Heart left ventricle (tissue), 16 donors: Measurements from ENCODE around the gene TSSK3. TPM values are rescaled to one million over a fixed set of nuclear protein-coding genes. Genes with fewer than 3 reads are reported as not detected.
"Not testable (repeated sequence)": the region's sequence is repeated elsewhere in the genome, so short reads cannot be mapped to it uniquely, and the experiment has no call there.

Experiments used
- ATAC-seq, 4 donors: fragments of 200-7000 bp; cut with Tn5 transposase; one replicate each; pipeline ENCODE4 v1.9.1; 2020 to 2022; ENCODE audit warnings: moderate library complexity in 4 of 4, mild to moderate bottlenecking in 3 of 4, moderate number of reproducible peaks in 1 of 4
- DNase-seq, 5 donors: peaks; one replicate each; pipeline ENCODE4 v3.0.0-alpha.2; 2020
- H3K27ac ChIP-seq, 12 donors: fragments of 200-600 bp; sonication (generic) in 4 of 12; one replicate each; pipeline versions ENCODE4 v1.5.0 to v1.8.0; 2016 to 2022; ENCODE audit warnings: mild to moderate bottlenecking in 2 of 12
- H3K27me3 ChIP-seq, 9 donors: fragments of 200-600 bp; sonication (generic) in 2 of 9; one replicate each; pipeline versions ENCODE4 v1.5.1 to v1.8.0; 2016 to 2022; ENCODE audit warnings: mild to moderate bottlenecking in 3 of 9
- H3K36me3 ChIP-seq, 9 donors: fragments of 200-600 bp; sonication (generic) in 2 of 9; one replicate each; pipeline versions ENCODE4 v1.5.0 to v1.8.0; 2018 to 2022; ENCODE audit warnings: mild to moderate bottlenecking in 2 of 9
- H3K4me1 ChIP-seq, 12 donors: fragments of 200-600 bp; sonication (generic) in 4 of 12; one replicate each; pipeline versions ENCODE4 v1.5.0 to v1.8.0; 2016 to 2022; ENCODE audit warnings: mild to moderate bottlenecking in 3 of 12
- H3K4me3 ChIP-seq, 12 donors: fragments of 200-600 bp; sonication (generic) in 4 of 12; one replicate each; pipeline versions ENCODE4 v1.5.0 to v1.8.0; 2017 to 2022; ENCODE audit warnings: mild to moderate bottlenecking in 9 of 12, moderate library complexity in 4 of 12
- H3K9me3 ChIP-seq, 12 donors: fragments of 200-600 bp; sonication (generic) in 4 of 12; one replicate each; pipeline versions ENCODE4 v1.5.0 to v1.8.0; 2016 to 2022; ENCODE audit warnings: mild to moderate bottlenecking in 1 of 12
- POLR2A ChIP-seq, 2 donors: fragments of 450-650 bp; IDR thresholded peaks; one replicate each; pipeline ENCODE4 v1.6.1; 2017; ENCODE audit warnings: antibody characterized with exemption in 2 of 2, mild to moderate bottlenecking in 2 of 2, moderate library complexity in 2 of 2
- WGBS, 4 donors: extraction: QIAGEN DNeasy Blood & Tissue Kit in 2 of 4; methylation state at CpG; one replicate each; pipeline versions ENCODE4 v1.1.5 to v1.1.7; 2013 to 2018; 5-methylcytosine and 5-hydroxymethylcytosine counted together
- intact Hi-C, 10 donors: fragments of 100-400 bp; cut with DNase I; formaldehyde crosslinking; loops; one replicate each; pipeline versions ENCODE4 v1.11.1 to v1.14.2; 2022
- polyA plus RNA-seq, 2 donors: library from polyadenylated mRNA; stranded (reverse); fragments of 200-250 nt; gene quantifications; one replicate each; pipeline ENCODE4 v1.2.3, GENCODE V29; 2013
- total RNA-seq, 9 donors: library from RNA; depleted of rRNA in 2 of 9; stranded (reverse); fragments of >200 nt in 2 of 9; fragmentation: NEBNext Ultra II Directional in 3 of 9; extraction: Animal tissue kit (Norgen Biotek cat#: 25700) in 3 of 9; gene quantifications; one replicate each; pipeline versions ENCODE4 v1.1.0 to v1.2.4, GENCODE V29; 2016 to 2023
- TF ChIP-seq, protein P1 (sequence below), 12 donors: fragments of 200-600 bp; sonication (generic) in 4 of 12; IDR thresholded peaks; one replicate each; pipeline versions ENCODE4 v1.5.0 to v1.8.0; 2018 to 2022; ENCODE audit warnings: antibody characterized with exemption in 12 of 12, mild to moderate bottlenecking in 5 of 12
- donor health status: ischemic (EF 13 %, LVEDD 7.1; RV severe dilation, severe dysfunction).
- donor health status: healthy with polysubstance abuse.
- donor health status: DM: no; HTN: yes; CAD: no.
- donor health status: DM: no; HTN: no; CAD: no.
- donor health status: ischemic (EF 25% LVEDD 6.9; RV normal size, moderate dysfunction).
- donor health status: ischemic (EF 25% LVEDD 5.7; RV mildly dilated, moderate dysfunction).
- donor health status: healthy.
- donor health status: DM: yes; HTN: yes; CAD: no.
- donor health status: ischemic (EF 35%, LVEDD 5.7; RV mildly dilated, moderate dysfunction).
- donor health status: nonischemic (EF 11% LVEDD 7.7; RV severe dilation, severe dysfunction).
- donor health status: DM: yes; HTN: yes; CAD: no.
- donor health status: PGD.
- donor health status: ischemic (EF 29% LVEDD 5.4; RV normal size, mild dysfunction).
- donor health status: nonischemic (EF 23%, LVEDD 6.1; RV moderate dilation, normal function).

The TSSK3 gene
- total and polyA plus RNA-seq, 11 donors = 0.37 to 3.1 (median 1.7) TPM; not detected in 2

DNA sequence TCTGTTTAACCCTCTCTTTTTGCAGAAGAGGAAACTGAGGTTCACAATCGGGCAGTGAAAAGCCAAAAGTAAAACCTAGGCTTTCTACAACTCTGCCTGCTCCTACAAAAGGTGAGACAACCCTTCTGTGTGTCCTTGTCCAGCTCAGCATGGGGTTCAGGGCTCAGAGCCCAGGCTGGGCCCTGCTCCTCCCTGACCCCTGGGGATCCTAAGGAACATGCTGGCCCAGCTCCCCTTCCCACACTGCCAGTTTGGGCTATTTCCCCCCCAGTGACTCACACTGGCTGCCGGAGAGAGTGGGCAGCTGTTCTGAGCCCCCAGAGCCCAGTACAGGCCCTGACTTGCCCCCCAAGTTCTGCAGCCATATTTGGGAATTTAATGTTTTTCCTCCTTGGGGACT lies 8.9 kb upstream of the TSSK3 start:
- 65 to 71% (median 68%) methylated on average over 2 of the region's 2 CpGs for WGBS, 4 donors
- Histone ChIP-seq H3K36me3 (no peaks in the 10 kb centered on the region), H3K27me3 (no peaks in the 10 kb centered on the region), H3K4me1 (peaks cover 0 to 58% (median 35%) of the 10 kb centered on the region in 12 donors), H3K4me3 (peak overlapping the region in 1 of 12 donors; percentile 7), H3K27ac (peak overlapping the region in 11 of 12 donors; percentile 60 to 99 (median 93)), H3K9me3 (peaks cover 0 to 4% (median 0%) of the 10 kb centered on the region in 12 donors)
- ATAC-seq (no peak), DNase-seq (no peak)
- intact Hi-C loops = loop anchor here in 1 of 10 donors (5.0 kb wide), 1 partner anchor 39 kb away; the partner anchor contains the start of gene BSDC1
- no peak for TF ChIP-seq POLR2A (IDR thresholded peaks at IDR 0.05)
- TF ChIP-seq, protein P1, sequence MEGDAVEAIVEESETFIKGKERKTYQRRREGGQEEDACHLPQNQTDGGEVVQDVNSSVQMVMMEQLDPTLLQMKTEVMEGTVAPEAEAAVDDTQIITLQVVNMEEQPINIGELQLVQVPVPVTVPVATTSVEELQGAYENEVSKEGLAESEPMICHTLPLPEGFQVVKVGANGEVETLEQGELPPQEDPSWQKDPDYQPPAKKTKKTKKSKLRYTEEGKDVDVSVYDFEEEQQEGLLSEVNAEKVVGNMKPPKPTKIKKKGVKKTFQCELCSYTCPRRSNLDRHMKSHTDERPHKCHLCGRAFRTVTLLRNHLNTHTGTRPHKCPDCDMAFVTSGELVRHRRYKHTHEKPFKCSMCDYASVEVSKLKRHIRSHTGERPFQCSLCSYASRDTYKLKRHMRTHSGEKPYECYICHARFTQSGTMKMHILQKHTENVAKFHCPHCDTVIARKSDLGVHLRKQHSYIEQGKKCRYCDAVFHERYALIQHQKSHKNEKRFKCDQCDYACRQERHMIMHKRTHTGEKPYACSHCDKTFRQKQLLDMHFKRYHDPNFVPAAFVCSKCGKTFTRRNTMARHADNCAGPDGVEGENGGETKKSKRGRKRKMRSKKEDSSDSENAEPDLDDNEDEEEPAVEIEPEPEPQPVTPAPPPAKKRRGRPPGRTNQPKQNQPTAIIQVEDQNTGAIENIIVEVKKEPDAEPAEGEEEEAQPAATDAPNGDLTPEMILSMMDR (IDR thresholded peaks at IDR 0.05) = no peak

DNA sequence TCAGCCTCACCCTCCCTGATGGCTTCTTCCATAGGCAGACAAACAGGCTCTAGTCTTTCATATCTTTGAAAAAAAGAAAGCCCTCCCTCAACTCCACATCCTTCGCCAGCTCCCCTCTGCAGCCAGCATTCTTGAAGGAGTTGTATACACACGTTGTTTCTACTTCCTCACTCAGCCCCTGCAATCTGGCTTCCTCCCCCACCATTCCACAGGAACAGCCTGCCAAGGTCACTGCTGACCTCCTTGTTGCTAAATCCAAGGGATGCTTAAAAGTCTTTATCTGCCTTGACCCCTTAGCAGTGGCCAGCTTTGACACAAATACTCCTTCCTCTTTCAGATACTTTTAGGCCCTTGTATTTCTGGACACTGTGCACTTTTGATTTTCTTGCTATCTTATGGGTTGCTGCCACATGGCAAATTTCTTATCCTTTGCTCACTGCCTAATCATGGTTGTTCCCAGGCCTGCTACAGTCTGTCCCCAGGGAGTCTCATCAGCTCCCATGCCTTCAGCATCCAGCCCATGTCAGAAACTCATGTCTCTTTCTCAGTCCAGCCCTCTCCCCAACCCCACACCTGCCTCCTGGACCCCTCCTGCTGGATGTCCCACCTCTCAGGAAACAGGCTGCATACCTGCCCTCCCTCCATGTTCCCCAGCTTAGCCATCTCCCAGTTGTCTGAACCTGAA lies 8.3 kb upstream of the TSSK3 start:
- Histone ChIP-seq H3K4me3 (no peak overlapping the region), H3K27ac (peak overlapping the region in 11 of 12 donors; percentile 60 to 99 (median 93)), H3K4me1 (peaks cover 0 to 54% (median 33%) of the 10 kb centered on the region in 12 donors), H3K36me3 (no peaks in the 10 kb centered on the region), H3K27me3 (no peaks in the 10 kb centered on the region), H3K9me3 (peaks cover 0 to 4% (median 0%) of the 10 kb centered on the region in 12 donors)
- intact Hi-C loops = loop anchor here in 1 of 10 donors (5.0 kb wide), 1 partner anchor 38 kb away; the partner anchor contains the start of gene BSDC1
- WGBS, 4 donors = 25 to 35% (median 27%) methylated on average over 2 of the region's 2 CpGs
- DNase-seq (peak in 4 of 5 donors; percentile 51 to 75 (median 62)), ATAC-seq (peak in 2 of 4 donors; percentile 5 to 11)
- TF ChIP-seq, protein P1 (IDR thresholded peaks at IDR 0.05) = no peak
- no peak for TF ChIP-seq POLR2A (IDR thresholded peaks at IDR 0.05)

DNA sequence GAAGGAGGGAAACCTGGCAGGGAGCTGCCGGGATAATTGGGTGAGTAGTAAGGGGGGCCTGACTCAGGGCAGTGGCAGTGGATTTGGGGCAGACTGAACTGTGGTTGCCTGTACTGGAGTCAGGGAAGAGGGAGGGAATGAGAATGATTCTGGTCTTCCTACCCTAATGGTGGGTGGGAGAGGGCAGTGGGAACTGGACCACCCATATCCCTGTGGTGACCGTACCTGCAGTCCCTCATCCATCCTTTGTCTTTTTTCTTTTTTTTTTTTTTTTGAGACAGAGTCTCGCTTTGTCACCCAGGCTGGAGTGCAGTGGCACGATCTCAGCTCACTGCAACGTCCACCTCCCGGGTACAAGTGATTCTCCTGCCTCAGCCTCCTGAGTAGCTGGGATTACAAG lies 6.6 kb upstream of the TSSK3 start:
- H3K27me3 ChIP-seq, H3K36me3 ChIP-seq, intact Hi-C loops, ATAC-seq, H3K9me3 ChIP-seq, H3K4me3 ChIP-seq, H3K27ac ChIP-seq, DNase-seq: not testable (repeated sequence)
- peaks cover 0 to 45% (median 29%) of the 10 kb centered on the region in 12 donors for H3K4me1 ChIP-seq
- 89 to 98% (median 93%) methylated on average over 6 of the region's 6 CpGs for WGBS, 4 donors

DNA sequence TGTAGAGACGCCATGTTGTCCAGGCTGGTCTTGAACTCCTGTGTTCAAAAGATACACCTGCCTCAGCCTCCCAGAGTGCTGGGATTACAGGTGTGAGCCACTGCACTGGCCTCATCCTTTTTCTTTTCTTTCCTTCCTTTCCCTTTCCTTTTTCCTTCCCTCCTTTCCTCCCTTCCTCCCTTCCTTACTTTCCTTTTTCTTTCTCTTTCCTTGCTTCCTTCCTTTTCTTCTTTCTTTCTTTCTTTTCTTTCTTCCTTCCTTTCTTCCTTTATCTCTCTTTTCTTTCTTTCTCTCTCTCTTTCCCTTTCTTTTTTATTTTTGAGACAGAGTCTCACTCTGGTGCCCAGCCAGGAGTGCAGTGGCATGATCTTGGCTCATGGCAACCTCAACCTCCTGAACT lies 5.9 kb upstream of the TSSK3 start:
- intact Hi-C loops = no loop called here
- Histone ChIP-seq H3K4me3 (no peak overlapping the region), H3K9me3 (no peaks in the 10 kb centered on the region), H3K4me1 (peaks cover under 1 to 47% (median 28%) of the 10 kb centered on the region in 12 donors), H3K36me3 (peaks cover 0 to 3% (median 0%) of the 10 kb centered on the region in 9 donors), H3K27ac (no peak overlapping the region), H3K27me3 (no peaks in the 10 kb centered on the region)
- no peak for TF ChIP-seq POLR2A (IDR thresholded peaks at IDR 0.05)
- TF ChIP-seq, protein P1 (IDR thresholded peaks at IDR 0.05) = no peak
- ATAC-seq (no peak), DNase-seq (no peak)
- 83 to 98% (median 93%) methylated on average over 1 of the region's 1 CpG for WGBS, 4 donors
